ENCODE results near the gene TUBB3.

Gene TUBB3

DNA sequence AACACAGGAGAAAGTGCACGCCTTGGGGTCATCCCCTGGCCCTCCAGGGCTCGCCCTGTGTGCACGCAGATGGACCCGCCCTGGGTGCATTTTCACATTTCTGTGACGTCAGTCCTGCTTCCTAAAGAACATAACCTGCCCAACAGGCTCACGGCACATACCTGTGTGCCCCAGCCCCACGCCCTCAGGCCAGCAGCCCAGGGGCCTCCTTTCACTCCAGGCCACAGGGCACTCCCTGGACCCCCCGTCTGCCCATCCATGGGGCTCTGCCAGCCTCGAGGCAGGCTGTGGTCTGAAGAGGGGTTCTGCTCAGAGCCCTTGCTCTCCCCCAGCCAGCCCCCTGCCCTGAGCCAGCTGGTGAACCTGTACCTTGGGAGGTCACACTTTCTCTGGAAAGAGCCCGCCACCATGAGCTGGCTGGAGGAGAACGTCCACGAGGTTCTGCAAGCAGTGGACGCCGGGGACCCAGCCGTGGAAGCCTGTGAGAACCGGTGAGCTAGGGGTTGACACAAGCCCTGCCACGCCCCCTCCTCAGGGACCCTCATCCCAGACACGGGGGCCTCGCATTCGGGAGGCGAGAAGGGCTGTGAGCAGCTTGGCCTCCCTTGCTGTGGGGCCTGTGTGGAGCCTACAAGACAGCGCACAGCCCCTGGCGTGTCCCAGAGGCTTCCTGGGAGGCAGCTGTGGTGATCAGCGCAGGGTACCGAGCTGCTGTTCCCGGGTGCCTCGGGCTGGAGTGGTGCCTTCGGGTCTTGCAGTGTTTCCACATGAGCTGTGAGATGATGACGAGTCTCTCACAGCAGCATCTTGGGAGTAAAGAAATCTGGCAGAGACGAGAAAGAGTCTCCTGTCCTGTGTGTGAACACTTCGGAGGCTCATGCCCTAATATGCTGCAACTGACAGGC is 18.3 kb upstream of the TUBB3 start:
- Histone ChIP-seq H3K4me1 (ENCODE audit: low read depth, poor library complexity, severe bottlenecking) (no peaks in the 10 kb centered on the region), H3K4me2 (no peak overlapping the region), H2AFZ (ENCODE audit: low read depth) (no peak overlapping the region), H3K27me3 (ENCODE audit: insufficient read depth, low read depth) (no peaks in the 10 kb centered on the region), H3K4me3 (IDR thresholded peaks at IDR 0.05; ENCODE audit: insufficient read depth, low read depth, low read length) (no peak overlapping the region), H3K27ac (no peak overlapping the region), H3K79me2 (ENCODE audit: insufficient read depth, low read depth) (no peaks in the 10 kb centered on the region), H3K9ac (no peak overlapping the region), H3K36me3 (ENCODE audit: insufficient read depth) (no peaks in the 10 kb centered on the region), H4K20me1 (ENCODE audit: insufficient read depth) (no peaks in the 10 kb centered on the region)
- TF ChIP-seq, protein P1, sequence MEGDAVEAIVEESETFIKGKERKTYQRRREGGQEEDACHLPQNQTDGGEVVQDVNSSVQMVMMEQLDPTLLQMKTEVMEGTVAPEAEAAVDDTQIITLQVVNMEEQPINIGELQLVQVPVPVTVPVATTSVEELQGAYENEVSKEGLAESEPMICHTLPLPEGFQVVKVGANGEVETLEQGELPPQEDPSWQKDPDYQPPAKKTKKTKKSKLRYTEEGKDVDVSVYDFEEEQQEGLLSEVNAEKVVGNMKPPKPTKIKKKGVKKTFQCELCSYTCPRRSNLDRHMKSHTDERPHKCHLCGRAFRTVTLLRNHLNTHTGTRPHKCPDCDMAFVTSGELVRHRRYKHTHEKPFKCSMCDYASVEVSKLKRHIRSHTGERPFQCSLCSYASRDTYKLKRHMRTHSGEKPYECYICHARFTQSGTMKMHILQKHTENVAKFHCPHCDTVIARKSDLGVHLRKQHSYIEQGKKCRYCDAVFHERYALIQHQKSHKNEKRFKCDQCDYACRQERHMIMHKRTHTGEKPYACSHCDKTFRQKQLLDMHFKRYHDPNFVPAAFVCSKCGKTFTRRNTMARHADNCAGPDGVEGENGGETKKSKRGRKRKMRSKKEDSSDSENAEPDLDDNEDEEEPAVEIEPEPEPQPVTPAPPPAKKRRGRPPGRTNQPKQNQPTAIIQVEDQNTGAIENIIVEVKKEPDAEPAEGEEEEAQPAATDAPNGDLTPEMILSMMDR (conservative IDR thresholded peaks at IDR 0.05; ENCODE audit: low read depth, low read length) = no peak

DNA sequence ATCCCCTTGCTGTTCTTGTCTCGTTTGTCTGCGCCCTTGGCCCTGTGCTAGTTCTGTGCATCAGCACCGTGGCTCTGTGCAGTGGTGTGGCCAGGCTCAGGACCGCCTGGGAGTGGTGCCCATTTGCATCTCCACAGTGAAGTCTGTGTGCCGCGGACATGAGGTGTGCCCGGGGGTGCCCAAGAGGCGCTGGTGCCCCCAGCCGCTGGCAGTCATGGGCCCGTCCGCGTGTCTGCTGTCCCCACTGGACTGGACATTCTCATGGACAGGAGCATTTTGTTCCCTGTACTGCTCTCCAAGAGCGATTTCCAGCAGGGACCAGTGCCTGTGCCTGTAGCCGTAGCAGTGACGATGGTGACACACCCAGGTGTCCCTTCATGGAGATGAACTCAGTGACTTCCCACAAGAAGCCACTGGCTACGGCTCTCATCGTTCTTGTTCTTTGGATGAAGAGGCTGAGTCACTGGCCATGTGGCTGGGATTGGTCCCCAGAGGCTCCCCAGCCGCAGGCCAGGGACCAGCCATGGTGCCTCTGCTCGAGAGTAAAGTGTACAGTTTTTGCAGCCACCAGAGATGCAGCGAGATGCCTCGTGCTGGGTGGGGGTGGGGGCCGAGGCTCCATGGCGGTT is 17.5 kb upstream of the TUBB3 start:
- Histone ChIP-seq H3K9ac (no peak overlapping the region), H3K79me2 (ENCODE audit: insufficient read depth, low read depth) (no peaks in the 10 kb centered on the region), H3K4me2 (no peak overlapping the region), H3K4me3 (IDR thresholded peaks at IDR 0.05; ENCODE audit: insufficient read depth, low read depth, low read length) (no peak overlapping the region), H2AFZ (ENCODE audit: low read depth) (no peak overlapping the region), H3K27ac (no peak overlapping the region), H3K27me3 (ENCODE audit: insufficient read depth, low read depth) (no peaks in the 10 kb centered on the region), H3K36me3 (ENCODE audit: insufficient read depth) (no peaks in the 10 kb centered on the region), H4K20me1 (ENCODE audit: insufficient read depth) (no peaks in the 10 kb centered on the region), H3K4me1 (ENCODE audit: low read depth, poor library complexity, severe bottlenecking) (no peaks in the 10 kb centered on the region)
- TF ChIP-seq, protein P1 (conservative IDR thresholded peaks at IDR 0.05; ENCODE audit: low read depth, low read length) = no peak

DNA sequence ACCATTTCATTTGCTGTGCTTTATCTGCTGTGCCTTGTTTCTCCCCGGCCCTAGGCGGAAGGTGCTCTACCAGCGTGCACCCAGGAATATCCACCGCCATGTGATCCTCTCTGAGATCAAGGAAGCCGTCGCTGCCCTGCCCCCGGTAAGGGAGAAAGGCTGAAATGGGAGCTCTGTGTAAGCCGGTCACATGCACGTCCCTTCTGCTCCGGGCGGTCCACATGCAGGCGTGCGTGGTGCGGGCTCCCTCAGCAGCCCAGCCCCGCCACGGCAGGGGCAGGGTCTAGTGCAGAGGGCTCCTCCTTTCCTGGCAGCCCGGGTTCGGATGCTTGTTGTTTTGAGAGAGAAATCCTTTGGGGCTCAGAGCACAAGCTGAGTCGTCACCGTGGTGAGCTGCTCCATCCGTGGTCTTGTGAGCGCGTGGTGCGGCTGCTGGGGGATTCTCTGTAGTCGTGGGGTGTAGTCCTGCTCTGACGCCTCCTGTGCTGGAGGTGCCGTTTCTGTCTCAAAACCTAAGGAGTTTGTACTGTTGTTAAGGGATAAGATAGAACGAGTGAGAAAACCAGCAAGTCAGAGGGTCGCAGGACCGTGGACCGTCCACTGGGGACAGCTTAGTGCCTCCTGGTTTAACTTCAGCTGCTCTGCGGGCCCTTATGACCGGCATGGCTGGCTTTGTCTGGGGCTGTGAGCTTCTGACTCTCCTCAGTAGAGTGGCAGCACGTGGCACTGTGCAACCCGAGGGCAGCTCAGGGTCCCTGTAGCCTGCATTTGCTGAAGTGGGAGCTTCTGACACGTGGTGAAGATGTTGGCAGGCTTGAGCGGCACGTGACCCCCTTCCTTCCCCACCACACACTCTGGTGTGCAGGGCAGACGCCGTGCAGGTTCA is 16.8 kb upstream of the TUBB3 start:
- Histone ChIP-seq H3K4me3 (IDR thresholded peaks at IDR 0.05; ENCODE audit: insufficient read depth, low read depth, low read length) (no peak overlapping the region), H3K36me3 (ENCODE audit: insufficient read depth) (no peaks in the 10 kb centered on the region), H3K4me1 (ENCODE audit: low read depth, poor library complexity, severe bottlenecking) (no peaks in the 10 kb centered on the region), H3K27ac (no peak overlapping the region), H3K27me3 (ENCODE audit: insufficient read depth, low read depth) (no peaks in the 10 kb centered on the region), H4K20me1 (ENCODE audit: insufficient read depth) (no peaks in the 10 kb centered on the region), H3K79me2 (ENCODE audit: insufficient read depth, low read depth) (no peaks in the 10 kb centered on the region), H2AFZ (ENCODE audit: low read depth) (no peak overlapping the region), H3K4me2 (no peak overlapping the region), H3K9ac (no peak overlapping the region)
- TF ChIP-seq, protein P1 (conservative IDR thresholded peaks at IDR 0.05; ENCODE audit: low read depth, low read length) = no peak

DNA sequence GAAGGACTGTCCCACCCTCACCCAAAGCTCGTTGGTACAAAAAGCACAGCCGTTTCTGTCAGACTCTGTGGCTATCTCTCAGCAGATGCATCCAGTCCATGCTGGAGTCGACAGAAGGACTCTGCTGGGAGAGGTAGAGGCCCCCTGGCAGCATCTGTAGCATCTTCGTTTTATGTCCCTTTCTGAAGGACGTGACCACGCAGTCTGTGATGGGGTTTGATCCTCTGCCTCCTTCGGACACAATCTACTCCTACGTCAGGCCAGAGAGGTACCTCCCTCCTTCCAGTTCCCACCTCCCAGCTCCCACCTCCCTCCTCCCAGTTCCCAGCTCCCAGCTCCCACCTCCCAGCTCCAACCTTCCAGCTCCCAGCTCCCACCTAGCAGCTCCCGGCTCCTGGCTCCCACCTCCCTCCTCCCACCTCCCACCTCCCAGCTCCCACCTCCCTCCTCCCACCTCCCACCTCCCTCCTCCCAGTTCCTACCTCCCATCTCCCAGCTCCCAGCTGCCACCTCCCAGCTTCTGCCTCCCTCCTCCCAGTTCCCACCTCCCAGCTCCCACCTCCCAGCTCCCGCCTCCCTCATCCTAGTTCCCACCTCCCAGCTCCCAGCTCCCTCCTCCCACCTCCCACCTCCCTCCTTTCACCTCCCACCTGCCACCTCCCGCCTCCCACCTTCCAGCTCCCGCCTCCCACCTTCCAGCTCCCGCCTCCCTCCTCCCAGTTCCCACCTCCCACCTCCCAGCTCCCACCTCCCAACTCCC is 15.9 kb upstream of the TUBB3 start:
- TF ChIP-seq, protein P1 (conservative IDR thresholded peaks at IDR 0.05; ENCODE audit: low read depth, low read length) = no peak
- Histone ChIP-seq H3K36me3 (ENCODE audit: insufficient read depth) (no peaks in the 10 kb centered on the region), H3K27me3 (ENCODE audit: insufficient read depth, low read depth) (no peaks in the 10 kb centered on the region), H3K27ac (no peak overlapping the region), H3K79me2 (ENCODE audit: insufficient read depth, low read depth) (no peaks in the 10 kb centered on the region), H3K9ac (no peak overlapping the region), H3K4me2 (no peak overlapping the region), H3K4me3 (IDR thresholded peaks at IDR 0.05; ENCODE audit: insufficient read depth, low read depth, low read length) (no peak overlapping the region), H3K4me1 (ENCODE audit: low read depth, poor library complexity, severe bottlenecking) (no peaks in the 10 kb centered on the region), H2AFZ (ENCODE audit: low read depth) (no peak overlapping the region), H4K20me1 (ENCODE audit: insufficient read depth) (no peaks in the 10 kb centered on the region)
